HepG2 (cell line): ENCODE measurements around the gene BCO2. TPM values are rescaled to one million over a fixed set of nuclear protein-coding genes. Genes with fewer than 3 reads are reported as not detected.

Experiments
- ARNT ChIP-seq: fragments of 450-650 bp; IDR thresholded peaks from 2 replicates; pipeline ENCODE4 v1.6.1; 2017
- ATRX ChIP-seq: sonication (generic); formaldehyde crosslinking; IDR thresholded peaks from 2 replicates; pipeline ENCODE4 v1.4.0; 2020; ENCODE audit warnings: missing genetic modification reagents, borderline replicate concordance
- BCL6 ChIP-seq: IDR thresholded peaks from 2 replicates; pipeline ENCODE4 v1.6.1; 2016; ENCODE audit warnings: missing genetic modification reagents, missing compliant biosample characterization
- BHLHE40 ChIP-seq: IDR thresholded peaks from 2 replicates; pipeline ENCODE4 v1.6.1; 2011; ENCODE audit warnings: low read length, improper control_type of control experiment
- GLI4 ChIP-seq: sonication (generic); formaldehyde crosslinking; IDR thresholded peaks from 2 replicates; pipeline ENCODE4 v1.5.1; 2020; ENCODE audit warnings: missing genetic modification reagents, mild to moderate bottlenecking, moderate library complexity, borderline replicate concordance
- HCFC1 ChIP-seq: fragments of 150-350 bp; IDR thresholded peaks from 2 replicates; pipeline ENCODE4 v1.6.1; 2014; ENCODE audit warnings: low read depth, low read length
- HMG20B ChIP-seq: conservative IDR thresholded peaks from 2 replicates; pipeline ENCODE4 v1.6.1; 2016; ENCODE audit warnings: missing genetic modification reagents, missing compliant biosample characterization
- ISX ChIP-seq: sonication (generic); formaldehyde crosslinking; conservative IDR thresholded peaks from 2 replicates; pipeline ENCODE4 v1.5.0; 2020; ENCODE audit warnings: missing genetic modification reagents
- MAFG ChIP-seq: sonication (generic); formaldehyde crosslinking; IDR thresholded peaks from 2 replicates; pipeline ENCODE4 v1.5.1; 2020; ENCODE audit warnings: mild to moderate bottlenecking, missing genetic modification reagents
- NCOA1 ChIP-seq: sonication (generic); formaldehyde crosslinking; IDR thresholded peaks from 2 replicates; pipeline ENCODE4 v1.9.0; 2021; ENCODE audit warnings: missing genetic modification reagents
- NCOA2 ChIP-seq: sonication (generic); formaldehyde crosslinking; IDR thresholded peaks from 2 replicates; pipeline ENCODE4 v1.8.0; 2022; ENCODE audit warnings: inconsistent platforms
- PHF20 ChIP-seq: sonication (generic); formaldehyde crosslinking; IDR thresholded peaks from 2 replicates; pipeline ENCODE4 v1.5.0; 2020; ENCODE audit warnings: mild to moderate bottlenecking, missing genetic modification reagents
- POGK ChIP-seq: sonication (generic); formaldehyde crosslinking; conservative IDR thresholded peaks from 2 replicates; pipeline ENCODE4 v1.8.0; 2022; ENCODE audit warnings: mild to moderate bottlenecking, moderate library complexity, missing genetic modification reagents
- REPIN1 ChIP-seq: sonication (generic); formaldehyde crosslinking; IDR thresholded peaks from 2 replicates; pipeline ENCODE4 v1.8.0; 2022; ENCODE audit warnings: missing genetic modification reagents, low read depth, mild to moderate bottlenecking, borderline replicate concordance
- REXO4 ChIP-seq: sonication (generic); formaldehyde crosslinking; IDR thresholded peaks from 2 replicates; pipeline ENCODE4 v1.8.0; 2022; ENCODE audit warnings: missing genetic modification reagents, mild to moderate bottlenecking, borderline replicate concordance
- RFXAP ChIP-seq: sonication (generic); formaldehyde crosslinking; IDR thresholded peaks from 2 replicates; pipeline ENCODE4 v1.4.0; 2020; ENCODE audit warnings: missing genetic modification reagents, borderline replicate concordance
- SMAD3 ChIP-seq: sonication (generic); formaldehyde crosslinking; IDR thresholded peaks from 2 replicates; pipeline ENCODE4 v1.4.0; 2020; ENCODE audit warnings: missing genetic modification reagents
- SPEN ChIP-seq: sonication (generic); formaldehyde crosslinking; IDR thresholded peaks from 2 replicates; pipeline ENCODE4 v1.5.1; 2020; ENCODE audit warnings: low read depth, mild to moderate bottlenecking, missing genetic modification reagents
- TBP ChIP-seq: sonication (generic); formaldehyde crosslinking; IDR thresholded peaks from 2 replicates; pipeline ENCODE4 v1.5.0; 2020; ENCODE audit warnings: missing genetic modification reagents
- TEAD3 ChIP-seq: optimal IDR thresholded peaks from 2 replicates; pipeline ENCODE3; 2016; ENCODE audit warnings: borderline replicate concordance
- TFAP4 ChIP-seq: sonication (generic); IDR thresholded peaks from 2 replicates; pipeline ENCODE4 v1.6.1; 2016; ENCODE audit warnings: low read depth, borderline replicate concordance
- ZBTB21 ChIP-seq: sonication (generic); formaldehyde crosslinking; IDR thresholded peaks from 2 replicates; pipeline ENCODE4 v1.4.0; 2020; ENCODE audit warnings: missing genetic modification reagents
- ZBTB38 ChIP-seq: sonication (generic); formaldehyde crosslinking; IDR thresholded peaks from 2 replicates; pipeline ENCODE4 v1.5.1; 2020; ENCODE audit warnings: mild to moderate bottlenecking, missing genetic modification reagents
- ZBTB7A ChIP-seq: sonication (generic); formaldehyde crosslinking; IDR thresholded peaks from 2 replicates; pipeline ENCODE4 v1.8.0; 2022; ENCODE audit warnings: mild to moderate bottlenecking, missing genetic modification reagents
- ZKSCAN8 ChIP-seq: IDR thresholded peaks from 2 replicates; pipeline ENCODE4 v1.6.1; 2016; ENCODE audit warnings: borderline replicate concordance, missing genetic modification reagents, missing compliant biosample characterization
- ZNF232 ChIP-seq: sonication (generic); formaldehyde crosslinking; IDR thresholded peaks from 2 replicates; pipeline ENCODE4 v1.4.0; 2020; ENCODE audit warnings: missing genetic modification reagents, borderline replicate concordance
- ZNF24 ChIP-seq: fragments of 450-650 bp; IDR thresholded peaks from 2 replicates; pipeline ENCODE4 v1.6.1; 2017; ENCODE audit warnings: antibody characterized with exemption, mild to moderate bottlenecking
- ZNF296 ChIP-seq: sonication (generic); formaldehyde crosslinking; conservative IDR thresholded peaks from 2 replicates; pipeline ENCODE4 v1.5.0; 2020; ENCODE audit warnings: mild to moderate bottlenecking, missing genetic modification reagents
- ZNF598 ChIP-seq: sonication (generic); formaldehyde crosslinking; IDR thresholded peaks from 2 replicates; pipeline ENCODE4 v1.5.1; 2020; ENCODE audit warnings: mild to moderate bottlenecking, missing genetic modification reagents, borderline replicate concordance
- ZNF670 ChIP-seq: sonication (generic); formaldehyde crosslinking; IDR thresholded peaks from 2 replicates; pipeline ENCODE4 v1.8.0; 2022; ENCODE audit warnings: mild to moderate bottlenecking, missing genetic modification reagents, borderline replicate concordance
- ZNF777 ChIP-seq: sonication (generic); formaldehyde crosslinking; IDR thresholded peaks from 2 replicates; pipeline ENCODE4 v1.4.0; 2020; ENCODE audit warnings: missing genetic modification reagents
- ZSCAN30 ChIP-seq: sonication (generic); formaldehyde crosslinking; IDR thresholded peaks from 2 replicates; pipeline ENCODE4 v1.5.0; 2020; ENCODE audit warnings: mild to moderate bottlenecking, missing genetic modification reagents
- polyA plus RNA-seq, 8 experiments: library from polyadenylated mRNA; depleted of rRNA in 3 of 8; stranded (reverse) in 7 of 8; unstranded in 1 of 8; fragments of >200 nt; fragmentation: Illumina TruSeq in 4 of 8; extraction: Trizol in 4 of 8; gene quantifications; 2 replicates each; pipeline versions ENCODE4 v1.2.1 to v1.2.3, GENCODE V29; 2011 to 2016; ENCODE audit warnings: low read depth in 4 of 8, missing spikeins in 1 of 8, mixed read lengths in 1 of 8; ENCODE audit not compliant: insufficient read depth in 1 of 8
- total RNA-seq, 5 experiments: library from RNA; depleted of rRNA; stranded (reverse); fragments of >200 nt; fragmentation: Illumina TruSeq; extraction: Trizol; gene quantifications; 2 replicates each; pipeline ENCODE4 v1.2.3, GENCODE V29; 2016; ENCODE audit warnings: low read depth in 1 of 5

BCO2 gene
- total and polyA plus RNA-seq, 2 of the 13 experiments (the other 11 are each of a cell fraction or from before 2014, with no cell fraction given) = 0.38 to 0.58 TPM

- TF ChIP-seq RFXAP (CRISPR knock-in tag) = no peak
- no peak for TF ChIP-seq POGK (CRISPR knock-in tag)
- no peak for TF ChIP-seq PHF20 (CRISPR knock-in tag)
- no peak for TF ChIP-seq ZBTB21
- no peak for TF ChIP-seq SPEN (CRISPR knock-in tag)
- TF ChIP-seq ATRX (CRISPR knock-in tag) = no peak
- no peak for TF ChIP-seq TBP (CRISPR knock-in tag)
- TF ChIP-seq REPIN1 (CRISPR knock-in tag) = no peak
- TF ChIP-seq ZNF598 = no peak
- TF ChIP-seq REXO4 = no peak
- TF ChIP-seq NCOA1 = no peak
- TF ChIP-seq NCOA2 (CRISPR knock-in tag) = 0 out of 2 replicates have a peak, but pooled peaks have one; percentile 18
- TF ChIP-seq ZNF232 (CRISPR knock-in tag) = no peak
- no peak for TF ChIP-seq ISX
- no peak for TF ChIP-seq HCFC1
- no peak for TF ChIP-seq ZNF296 (CRISPR knock-in tag)
- no peak for TF ChIP-seq BHLHE40
- no peak for TF ChIP-seq BCL6
- no peak for TF ChIP-seq ZNF670
- no peak for TF ChIP-seq ZNF24
- TF ChIP-seq GLI4 (CRISPR knock-in tag) = no peak
- TF ChIP-seq TFAP4 = peak; percentile 84
- no peak for TF ChIP-seq ZBTB38 (CRISPR knock-in tag)
- no peak for TF ChIP-seq ARNT
- TF ChIP-seq ZNF777 (CRISPR knock-in tag) = no peak
- TF ChIP-seq ZKSCAN8 (CRISPR knock-in tag) = no peak
- TF ChIP-seq ZBTB7A (CRISPR knock-in tag) = no peak
- TF ChIP-seq SMAD3 (CRISPR knock-in tag) = no peak
- no peak for TF ChIP-seq MAFG
- TF ChIP-seq HMG20B (CRISPR knock-in tag) = no peak
- no peak for TF ChIP-seq ZSCAN30
- peak; percentile 47 for TF ChIP-seq TEAD3 (CRISPR knock-in tag)
Observed at GRCh38 chr11:112241486-112241885, 66.2 kb downstream of the BCO2 start (continued).
